ENCODE data around the gene LPAR3.

DNA sequence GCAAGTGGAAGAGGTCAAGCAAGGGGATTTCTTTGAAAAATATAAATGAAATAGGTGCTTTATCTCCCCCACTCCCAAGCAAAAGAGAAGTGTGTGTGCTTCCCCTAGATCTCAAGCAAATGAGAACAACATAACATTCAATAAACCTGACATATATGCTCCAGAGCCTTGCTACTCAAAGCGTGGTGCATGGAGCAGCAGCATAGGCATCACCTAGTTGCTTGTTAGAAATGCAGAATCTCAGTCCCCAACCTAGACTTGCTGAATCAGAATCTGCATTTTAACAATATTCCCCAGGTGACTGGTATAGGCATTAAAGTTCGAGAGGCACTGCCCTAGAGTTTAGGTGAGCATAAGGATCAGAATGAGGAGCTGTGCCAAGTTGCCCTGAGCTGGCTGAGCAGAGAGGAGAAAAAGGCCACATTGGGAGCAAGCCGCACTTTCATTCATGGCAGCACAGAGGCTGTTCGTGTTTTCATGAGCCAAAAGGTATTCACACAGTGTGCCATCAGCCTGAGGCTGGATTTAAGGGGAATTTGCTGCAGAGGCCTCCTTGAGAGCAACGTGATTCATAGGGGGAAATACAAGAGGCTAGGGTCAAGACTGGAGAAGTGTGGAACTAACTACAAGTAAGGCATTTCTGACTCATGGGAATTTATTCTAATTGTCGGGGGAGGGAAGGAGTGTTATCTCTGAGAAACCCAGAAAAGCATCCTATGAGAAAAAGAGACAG lies 14.3 kb upstream of the LPAR3 start:
- TF ChIP-seq, protein P1, sequence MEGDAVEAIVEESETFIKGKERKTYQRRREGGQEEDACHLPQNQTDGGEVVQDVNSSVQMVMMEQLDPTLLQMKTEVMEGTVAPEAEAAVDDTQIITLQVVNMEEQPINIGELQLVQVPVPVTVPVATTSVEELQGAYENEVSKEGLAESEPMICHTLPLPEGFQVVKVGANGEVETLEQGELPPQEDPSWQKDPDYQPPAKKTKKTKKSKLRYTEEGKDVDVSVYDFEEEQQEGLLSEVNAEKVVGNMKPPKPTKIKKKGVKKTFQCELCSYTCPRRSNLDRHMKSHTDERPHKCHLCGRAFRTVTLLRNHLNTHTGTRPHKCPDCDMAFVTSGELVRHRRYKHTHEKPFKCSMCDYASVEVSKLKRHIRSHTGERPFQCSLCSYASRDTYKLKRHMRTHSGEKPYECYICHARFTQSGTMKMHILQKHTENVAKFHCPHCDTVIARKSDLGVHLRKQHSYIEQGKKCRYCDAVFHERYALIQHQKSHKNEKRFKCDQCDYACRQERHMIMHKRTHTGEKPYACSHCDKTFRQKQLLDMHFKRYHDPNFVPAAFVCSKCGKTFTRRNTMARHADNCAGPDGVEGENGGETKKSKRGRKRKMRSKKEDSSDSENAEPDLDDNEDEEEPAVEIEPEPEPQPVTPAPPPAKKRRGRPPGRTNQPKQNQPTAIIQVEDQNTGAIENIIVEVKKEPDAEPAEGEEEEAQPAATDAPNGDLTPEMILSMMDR (IDR thresholded peaks at IDR 0.05): no peak
- TF ChIP-seq POLR2A (IDR thresholded peaks at IDR 0.05) (no peak), EP300 (IDR thresholded peaks at IDR 0.05) (no peak)
